EH (cell line): Measurements from ENCODE around the gene CHKA.

Source experiments
- DNase-seq: peaks from one replicate; pipeline ENCODE4 v3.0.0-alpha.2; 2015; ENCODE audit warnings: low read depth

The CHKA gene

GRCh38 chr11:68013611-68014156 lies 107.5 kb downstream of the CHKA start:
- no peak for DNase-seq

GRCh38 chr11:68012843-68013610 lies 108.2 kb downstream of the CHKA start:
- peak; percentile 99 for DNase-seq

- no peak for DNase-seq
Measured at GRCh38 chr11:68012044-68012842, 108.9 kb downstream of the CHKA start.

- no peak for DNase-seq
Measured at GRCh38 chr11:68011051-68011943, 109.9 kb downstream of the CHKA start.

GRCh38 chr11:68010090-68011041 lies 110.8 kb downstream of the CHKA start, which contains the start of gene ALDH3B1:
ALDH3B1 (plus strand) TSS chr11:68010327; CDS start chr11:68015298, 4,971 bp downstream.
- DNase-seq: peak; percentile 94

- DNase-seq: peak; percentile 59
Measured at GRCh38 chr11:68009391-68010089, 111.6 kb downstream of the CHKA start.

GRCh38 chr11:68008381-68009337 lies 112.5 kb downstream of the CHKA start:
- DNase-seq: no peak

GRCh38 chr11:68007498-68008380 lies 113.4 kb downstream of the CHKA start:
- DNase-seq: no peak

GRCh38 chr11:68006606-68007166 lies 114.5 kb downstream of the CHKA start:
- no peak for DNase-seq

GRCh38 chr11:68004551-68005335 lies 116.4 kb downstream of the CHKA start:
- DNase-seq: no peak

- peak; percentile 89 for DNase-seq
Measured at GRCh38 chr11:68003846-68004550, 117.2 kb downstream of the CHKA start, which contains the start of gene UNC93B1. UNC93B1 (minus strand) TSS chr11:68004097; CDS start chr11:68004043, 54 bp downstream.

GRCh38 chr11:68002938-68003845 lies 118.0 kb downstream of the CHKA start:
- DNase-seq: peak; percentile 33
